Superior temporal gyrus (tissue), 1 donor: ENCODE results near the gene ENDOU.

Source experiments
- DNase-seq: peaks from one replicate; pipeline ENCODE4 v3.0.0-alpha.2; 2016; ENCODE audit errors: extremely low spot score

Gene ENDOU

DNA sequence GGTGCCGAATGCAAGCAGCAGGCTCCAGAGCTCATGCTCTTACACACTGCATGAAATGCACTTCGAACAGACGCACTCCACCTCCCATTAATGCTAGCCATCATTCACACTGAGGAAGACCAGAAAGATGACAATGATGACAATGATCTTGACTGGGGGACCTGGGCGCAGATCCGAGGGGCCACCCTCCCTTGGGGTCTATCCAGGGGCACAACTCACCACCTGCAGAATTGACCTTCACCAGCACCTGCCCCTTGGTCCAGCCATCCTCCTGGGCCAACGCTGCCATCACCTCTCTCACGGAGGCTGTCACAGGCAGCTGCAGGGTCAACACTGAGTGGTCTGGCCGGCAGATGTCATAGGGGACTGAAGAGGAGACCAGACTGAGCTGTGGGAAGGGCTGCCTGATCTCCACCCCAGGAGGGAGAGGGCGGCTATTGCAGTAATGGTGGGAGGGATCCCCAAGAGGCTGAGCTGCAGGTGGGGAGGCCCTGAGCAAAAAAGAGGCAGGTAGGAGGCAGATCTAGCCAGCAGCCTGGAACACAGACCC, 18.1 kb upstream of the ENDOU start:
- no peak for DNase-seq

DNA sequence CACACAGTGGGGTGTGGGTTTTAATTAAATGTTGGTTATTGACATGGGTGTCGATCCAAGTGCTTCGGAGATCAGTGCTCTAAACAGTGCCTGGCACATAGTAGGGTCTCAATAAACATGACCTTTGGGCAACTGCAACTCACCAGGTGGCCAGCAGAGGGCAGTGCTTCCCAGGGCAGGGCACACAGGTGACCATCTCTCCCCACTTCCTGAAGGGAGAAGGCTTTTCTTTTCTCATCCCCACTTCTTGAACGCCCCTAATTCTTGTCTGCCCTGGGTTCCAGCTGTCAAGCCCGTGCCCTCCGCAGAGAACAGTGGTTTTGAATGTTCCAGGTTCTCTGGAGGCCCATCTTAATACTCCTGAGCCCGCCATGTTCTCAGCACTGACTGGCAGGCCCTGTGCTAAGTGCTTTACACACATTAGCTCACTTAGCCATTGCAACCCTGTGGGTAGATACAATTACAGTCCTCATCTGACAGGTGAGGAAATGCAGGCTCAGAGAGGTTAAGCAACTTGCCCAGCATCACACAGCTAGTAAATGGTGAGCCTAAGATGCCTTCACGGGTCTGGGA, 17.0 kb upstream of the ENDOU start:
- no peak for DNase-seq

DNA sequence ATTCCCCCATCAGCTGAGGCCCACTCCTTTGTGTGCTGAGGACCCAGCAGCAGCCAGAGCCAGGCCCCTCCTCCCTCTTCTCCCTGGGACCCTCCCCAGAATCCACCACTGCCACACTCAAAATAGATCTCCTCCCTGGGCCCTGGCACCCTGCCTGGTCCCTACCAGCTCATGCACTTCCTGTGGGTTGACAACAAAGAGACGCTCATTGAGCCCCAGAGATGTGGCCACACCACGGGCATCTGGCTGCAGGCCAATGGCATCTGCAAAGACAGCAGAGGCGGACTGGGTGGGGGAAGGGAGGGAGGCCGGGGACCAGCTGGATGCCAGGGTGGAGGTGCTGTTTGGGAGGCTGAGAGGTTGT, 16.0 kb upstream of the ENDOU start:
- peak; percentile 95 for DNase-seq

GRCh38 chr12:47740606-47741339, 15.5 kb upstream of the ENDOU start:
- no peak for DNase-seq

GRCh38 chr12:47739979-47740378, 14.7 kb upstream of the ENDOU start:
- DNase-seq: no peak

DNA sequence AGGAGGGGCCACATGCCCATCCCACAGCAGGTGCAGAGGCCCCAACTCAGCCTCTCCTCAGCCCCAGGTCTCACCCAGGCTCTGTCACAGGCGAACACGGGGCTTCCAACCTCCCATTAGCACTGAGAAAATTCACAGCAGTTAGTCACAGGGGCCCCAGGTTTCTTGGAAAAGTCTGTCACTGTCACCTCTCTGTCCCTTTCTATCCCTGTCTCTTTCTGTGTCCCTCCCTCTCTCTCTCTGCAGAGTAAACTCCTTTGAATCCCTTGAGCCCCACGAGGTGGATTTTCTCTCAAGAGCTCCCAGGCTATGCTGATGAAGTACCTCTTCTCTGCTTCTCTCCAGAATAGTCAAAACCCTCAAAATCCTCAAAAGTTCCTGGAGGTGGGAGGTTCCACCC, 14.0 kb upstream of the ENDOU start:
- DNase-seq: no peak

DNA sequence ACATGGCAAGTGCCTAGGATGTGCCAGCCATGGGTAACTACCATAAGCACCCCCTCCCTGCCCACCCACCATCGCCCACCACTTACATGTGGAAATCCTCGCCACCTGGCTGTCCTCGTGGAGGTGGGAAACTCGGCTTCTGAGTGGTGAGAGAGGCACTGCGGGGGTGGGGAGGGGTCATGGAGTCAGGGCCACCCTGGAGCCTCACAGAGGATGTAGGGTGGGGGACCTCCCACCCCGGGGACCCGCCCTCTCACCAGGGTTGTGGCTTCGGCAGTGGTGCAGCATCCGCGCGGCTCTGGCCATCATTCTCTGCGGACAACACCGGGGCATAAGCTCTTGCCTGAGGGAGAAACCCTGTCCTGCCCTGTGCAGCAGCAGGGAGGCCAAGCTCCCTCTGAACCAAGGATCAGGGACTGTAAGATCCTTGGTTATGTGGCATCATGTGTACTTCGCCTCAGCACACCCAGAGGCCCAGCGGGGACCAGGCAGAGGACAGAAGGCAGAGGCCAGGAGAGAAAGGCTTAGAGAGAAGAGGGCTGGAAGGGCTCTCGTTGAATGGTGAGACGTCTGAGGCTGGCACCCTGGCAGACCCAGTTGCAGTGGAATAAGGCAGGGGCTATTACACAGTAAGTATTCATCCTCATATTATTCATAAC, 12.8 kb upstream of the ENDOU start:
- DNase-seq: no peak

DNA sequence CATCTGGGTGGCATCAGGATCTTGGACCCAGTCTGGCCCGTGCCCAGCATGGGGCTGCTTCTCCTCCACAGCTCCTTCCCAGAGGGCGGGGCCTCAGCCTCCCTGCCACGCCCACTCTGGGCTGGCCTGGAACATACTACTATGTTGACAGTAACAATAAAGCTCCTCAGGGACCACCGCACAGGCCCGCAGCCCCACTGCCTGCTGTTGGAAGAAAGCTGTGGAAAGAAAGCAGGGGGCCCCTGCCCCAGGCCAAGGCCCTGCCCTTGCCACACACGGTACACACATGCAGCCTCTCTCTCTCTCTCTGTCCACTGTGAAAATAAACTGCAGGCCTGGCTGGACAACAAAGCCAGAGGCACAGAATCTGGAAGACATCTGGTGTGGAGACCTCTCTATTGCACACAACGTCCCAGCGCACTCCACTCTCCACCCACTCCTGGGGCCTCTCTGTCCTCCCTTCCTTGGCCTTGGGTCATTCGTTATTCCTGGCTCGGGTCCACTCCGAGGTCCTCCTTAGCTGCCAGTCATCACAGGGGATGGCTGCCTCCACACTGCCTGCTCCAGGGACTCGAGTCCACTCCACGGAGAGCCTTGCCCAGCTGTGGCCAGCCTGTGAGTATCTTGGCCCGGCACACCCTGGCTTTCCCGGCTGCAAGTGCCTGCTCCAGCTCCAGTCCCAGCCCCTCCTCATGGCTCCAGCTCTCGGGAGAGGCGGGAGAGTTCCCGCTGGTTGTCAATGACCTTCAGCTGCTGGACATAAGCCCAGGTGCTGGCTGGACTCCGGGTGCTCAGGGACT, 11.8 kb upstream of the ENDOU start:
- peak; percentile 78 for DNase-seq

DNA sequence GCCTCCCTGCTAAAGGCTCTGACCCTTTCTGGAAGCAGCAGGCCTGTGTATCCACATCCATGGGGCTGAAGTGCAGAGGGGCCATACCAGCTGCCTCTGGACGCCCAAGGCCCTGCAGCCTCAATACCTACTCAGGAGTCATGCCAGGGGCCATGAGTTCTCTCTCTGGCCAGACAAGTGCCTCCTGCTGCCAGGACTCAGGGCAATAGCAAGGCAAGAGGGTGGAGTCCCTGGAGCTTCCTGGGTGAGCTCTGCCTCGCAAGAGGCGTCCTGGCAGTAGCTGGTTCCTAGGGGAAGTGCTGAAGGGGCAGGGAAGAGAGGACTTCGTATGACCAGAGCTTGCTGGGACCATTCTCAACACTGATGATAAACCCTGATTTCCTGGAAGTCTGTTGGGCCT, 10.9 kb upstream of the ENDOU start:
- DNase-seq: no peak

- DNase-seq: no peak
These were observed 10.4 kb upstream of the ENDOU start for GRCh38 chr12:47735649-47736048.

GRCh38 chr12:47734725-47735480, 9.6 kb upstream of the ENDOU start:
- DNase-seq: peak; percentile 60

DNA sequence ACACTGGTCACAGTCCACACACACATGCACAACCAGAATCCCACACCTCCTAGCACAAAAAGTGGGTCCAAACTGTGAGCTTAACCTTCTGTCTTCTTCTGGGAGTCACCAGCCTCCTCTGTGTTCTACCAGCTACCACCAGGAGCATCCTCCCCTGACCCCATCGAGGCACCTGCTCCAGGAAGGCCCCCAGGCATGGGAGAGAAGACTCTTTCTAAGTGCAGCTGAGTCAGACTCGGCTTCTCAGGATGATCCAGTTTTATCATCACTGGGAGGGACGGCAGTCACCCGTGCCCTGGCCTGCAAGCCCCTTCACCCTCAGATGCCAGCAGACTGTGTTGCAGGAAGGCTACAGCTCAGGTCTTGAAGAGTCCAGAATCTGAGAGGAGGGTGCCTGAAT, 7.9 kb upstream of the ENDOU start:
- no peak for DNase-seq

GRCh38 chr12:47732504-47732903, 7.2 kb upstream of the ENDOU start:
- no peak for DNase-seq

DNA sequence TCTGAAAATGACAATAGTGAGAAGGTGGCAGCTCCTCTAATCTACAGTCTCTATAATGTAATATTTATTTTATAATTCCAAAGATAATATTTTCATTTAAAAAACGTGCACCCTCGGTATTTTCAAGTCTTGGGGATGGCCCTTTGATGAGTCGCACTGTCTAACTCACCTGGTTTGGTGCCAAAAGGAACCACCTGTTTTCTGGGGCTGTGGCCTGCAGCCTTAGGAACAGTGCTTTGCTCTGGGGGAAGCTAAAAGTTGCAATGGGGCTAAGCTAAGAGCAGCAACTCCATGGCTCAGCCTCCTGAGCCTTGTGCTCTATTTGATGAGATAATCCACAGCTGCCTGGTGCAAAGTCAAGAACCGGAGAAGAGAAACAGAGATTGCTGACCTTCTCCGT, 6.4 kb upstream of the ENDOU start:
- DNase-seq: no peak

GRCh38 chr12:47730341-47730744, 5.1 kb upstream of the ENDOU start:
- no peak for DNase-seq

- no peak for DNase-seq
These were observed 3.9 kb upstream of the ENDOU start for GRCh38 chr12:47729233-47729632.

DNA sequence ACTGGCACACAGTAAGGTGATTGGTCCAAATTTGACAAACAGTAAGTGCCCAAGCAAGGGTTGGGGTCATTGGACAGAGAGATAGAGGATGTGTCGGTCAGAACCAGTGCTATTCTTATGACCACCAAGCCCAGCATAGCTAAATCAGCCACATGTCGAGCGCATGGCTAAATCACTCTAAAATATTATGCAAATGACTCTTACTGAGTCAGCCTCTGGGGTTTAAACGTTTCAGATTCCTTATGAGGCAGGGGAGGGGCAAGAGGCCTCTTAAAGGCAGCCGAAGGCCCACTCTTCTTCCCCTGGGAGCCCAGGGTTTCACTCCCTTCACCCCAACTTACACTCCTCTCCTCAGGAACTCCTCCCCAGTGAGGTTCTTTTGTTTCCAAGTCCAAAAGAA, 603 bp upstream of the ENDOU start:
- no peak for DNase-seq

GRCh38 chr12:47722941-47723631, 2.2 kb downstream of the ENDOU start:
- DNase-seq: peak; percentile 50

DNA sequence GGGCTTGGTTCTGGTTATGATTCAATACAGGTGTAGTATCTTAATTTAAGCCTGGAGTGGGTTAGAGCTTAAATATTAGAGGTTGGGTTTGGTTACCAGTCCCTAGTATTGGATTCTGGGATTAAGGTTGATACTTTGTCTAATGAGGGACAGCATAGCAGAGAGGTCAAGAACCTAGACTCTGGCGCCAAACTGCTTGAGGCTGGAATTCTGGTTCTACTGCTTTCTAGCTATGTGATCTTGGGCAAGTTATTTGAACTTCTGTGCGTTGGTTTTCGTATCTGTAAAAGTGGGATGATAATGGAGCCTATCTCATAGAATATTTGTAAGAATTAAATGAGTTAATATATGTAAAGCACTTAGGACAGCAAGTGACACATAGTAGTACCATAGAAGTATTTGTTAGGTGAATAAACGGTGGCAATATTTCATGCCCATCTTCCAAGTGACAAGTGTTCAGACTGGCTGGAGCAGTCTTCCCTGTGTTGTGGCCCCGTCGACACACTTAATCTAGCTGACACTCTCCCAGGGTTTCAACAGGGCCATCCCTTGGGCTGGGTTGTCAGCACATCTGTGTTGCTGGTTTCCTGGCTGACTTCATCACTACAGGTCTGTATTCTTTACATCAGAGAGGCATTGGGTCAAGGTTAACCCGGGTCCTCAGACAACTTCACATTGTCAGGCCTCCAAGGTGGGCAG, 3.0 kb downstream of the ENDOU start:
- DNase-seq: no peak

DNA sequence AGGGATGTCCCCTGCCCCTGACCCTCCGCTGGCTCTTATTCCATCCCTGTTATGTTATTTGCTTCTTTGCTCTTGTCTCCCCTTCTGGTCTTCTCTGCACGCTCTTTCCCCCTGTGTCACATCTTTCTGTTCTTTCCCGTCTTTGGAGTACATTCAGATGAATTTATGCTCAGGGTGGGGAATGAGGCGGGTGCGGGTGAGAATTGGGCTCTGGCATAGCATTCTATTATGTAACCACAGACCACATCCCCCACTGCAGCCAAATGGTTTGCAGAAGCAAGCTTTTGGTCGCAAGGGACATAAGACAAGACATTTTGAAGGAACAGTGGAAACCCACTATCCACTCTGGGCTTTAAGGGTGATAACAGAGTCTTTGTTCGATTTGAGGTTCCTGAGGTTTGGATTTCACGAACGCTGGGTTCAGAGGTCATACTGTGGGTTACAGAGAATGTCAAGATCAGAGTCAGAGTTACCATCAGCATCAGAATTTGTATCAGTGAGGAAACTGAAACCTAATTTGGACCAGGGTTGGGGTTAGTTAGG, 3.8 kb downstream of the ENDOU start:
- DNase-seq: no peak
